ENCODE measurements around the gene C14orf180.
"Not testable (repeated sequence)": the region's sequence is repeated elsewhere in the genome, so short reads cannot be mapped to it uniquely, and the experiment has no call there.

The C14orf180 gene

GRCh38 chr14:104579939-104580338, 375 bp downstream of the C14orf180 start:
- DNase-seq, result not testable (repeated sequence)

- no peak for DNase-seq
These were observed 1.4 kb downstream of the C14orf180 start for GRCh38 chr14:104580961-104581360.

GRCh38 chr14:104581521-104581920, 2.0 kb downstream of the C14orf180 start:
- no peak for DNase-seq

GRCh38 chr14:104582005-104582404, 2.4 kb downstream of the C14orf180 start:
- DNase-seq, result no peak

- DNase-seq, result no peak
These were observed 3.1 kb downstream of the C14orf180 start for GRCh38 chr14:104582662-104583061.

- DNase-seq, result no peak
These were observed 4.1 kb downstream of the C14orf180 start for GRCh38 chr14:104583424-104584306.

- no peak for DNase-seq
These were observed 5.0 kb downstream of the C14orf180 start for GRCh38 chr14:104584557-104584956.

- no peak for DNase-seq
These were observed 6.6 kb downstream of the C14orf180 start for GRCh38 chr14:104585966-104586697.

- no peak for DNase-seq
These were observed 7.5 kb downstream of the C14orf180 start for GRCh38 chr14:104586832-104587620.

GRCh38 chr14:104587641-104588040, 8.1 kb downstream of the C14orf180 start:
- no peak for DNase-seq

- DNase-seq, result no peak
These were observed 8.7 kb downstream of the C14orf180 start for GRCh38 chr14:104588066-104588857.

GRCh38 chr14:104589338-104590195, 10.0 kb downstream of the C14orf180 start:
- DNase-seq, result no peak

GRCh38 chr14:104590240-104590965, 10.8 kb downstream of the C14orf180 start:
- no peak for DNase-seq

- no peak for DNase-seq
These were observed 11.5 kb downstream of the C14orf180 start for GRCh38 chr14:104591031-104591430.

GRCh38 chr14:104591506-104592291, 12.1 kb downstream of the C14orf180 start:
- no peak for DNase-seq

GRCh38 chr14:104592292-104592672, 12.7 kb downstream of the C14orf180 start:
- no peak for DNase-seq

- no peak for DNase-seq
These were observed 13.2 kb downstream of the C14orf180 start for GRCh38 chr14:104592785-104593184.

GRCh38 chr14:104593241-104593701, 13.7 kb downstream of the C14orf180 start:
- DNase-seq, result no peak

- DNase-seq, result no peak
These were observed 14.2 kb downstream of the C14orf180 start for GRCh38 chr14:104593710-104594136.
